Limb (tissue), 2 donors: ENCODE data around the gene HOPX.
A peak's percentile ranks its signal among the peaks of the same experiment; 100 is the strongest.
"Not testable (repeated sequence)": the region's sequence is repeated elsewhere in the genome, so short reads cannot be mapped to it uniquely, and the experiment has no call there.

ENCODE experiments used
- DNase-seq, 2 donors: peaks; one replicate each; pipeline ENCODE4 v3.0.0-alpha.2; 2016; ENCODE audit errors: extremely low spot score in 2 of 2

Gene HOPX

DNA sequence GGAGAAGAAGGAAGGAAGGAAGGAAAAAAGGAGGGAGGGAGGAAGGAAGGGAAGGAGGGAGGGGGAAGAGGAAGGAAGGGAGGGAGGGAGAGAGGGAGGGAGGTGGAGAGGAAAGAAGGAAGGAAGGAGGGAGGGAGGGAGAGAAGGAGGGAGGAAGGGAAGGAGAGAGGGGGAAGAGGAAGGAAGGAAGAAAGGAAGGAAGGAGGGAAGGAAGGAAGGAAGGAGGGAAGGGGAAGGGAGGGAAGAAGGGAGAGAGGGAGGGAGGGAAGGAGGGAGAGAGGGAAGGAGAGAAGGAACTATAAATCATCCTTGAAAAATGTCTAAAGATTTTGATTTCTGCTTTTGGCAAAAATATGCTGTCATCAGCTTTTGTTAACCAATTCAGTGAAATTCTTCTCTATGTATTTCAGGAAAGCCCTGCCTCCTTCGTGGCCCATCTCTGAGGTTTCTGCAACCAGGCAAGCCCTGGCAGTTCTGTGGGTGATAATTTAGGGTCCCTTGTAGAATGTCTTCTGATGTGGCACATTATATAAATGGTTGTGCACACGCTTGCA is 7.1 kb upstream of the HOPX start:
- DNase-seq: no peak

DNA sequence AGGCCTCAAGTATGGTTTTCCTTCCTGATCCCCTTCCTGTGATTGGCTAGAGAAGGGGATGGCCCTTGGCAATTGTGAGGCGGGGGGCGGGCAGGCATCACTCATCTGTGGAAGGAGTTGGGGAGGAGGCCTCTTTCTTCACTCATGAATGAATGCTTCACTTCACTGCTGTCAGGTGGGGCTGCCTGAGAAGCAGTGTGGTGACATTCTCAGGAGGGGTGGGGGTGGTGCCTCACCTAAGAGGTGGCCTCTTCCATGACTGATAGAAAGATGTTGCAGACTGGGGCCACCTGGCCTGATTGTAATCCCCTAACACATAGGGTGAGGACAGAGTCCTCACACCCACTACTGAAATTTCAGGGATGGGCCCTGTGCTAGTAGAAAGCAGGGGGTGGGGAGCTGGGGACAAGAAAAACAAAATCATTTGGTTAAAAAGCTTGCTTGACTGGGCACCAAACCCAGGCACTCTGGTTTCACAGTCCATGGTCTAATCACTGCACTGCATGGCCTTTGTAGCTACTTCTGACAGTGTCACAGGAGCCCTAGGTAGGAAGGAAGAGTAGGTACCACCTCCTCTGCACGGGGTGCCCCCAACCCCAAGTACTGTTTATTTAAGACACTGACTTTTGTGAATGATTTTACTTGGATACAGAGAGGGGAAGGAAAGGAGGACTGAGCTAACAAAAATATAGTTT is 5.6 kb upstream of the HOPX start:
- DNase-seq: no peak

DNA sequence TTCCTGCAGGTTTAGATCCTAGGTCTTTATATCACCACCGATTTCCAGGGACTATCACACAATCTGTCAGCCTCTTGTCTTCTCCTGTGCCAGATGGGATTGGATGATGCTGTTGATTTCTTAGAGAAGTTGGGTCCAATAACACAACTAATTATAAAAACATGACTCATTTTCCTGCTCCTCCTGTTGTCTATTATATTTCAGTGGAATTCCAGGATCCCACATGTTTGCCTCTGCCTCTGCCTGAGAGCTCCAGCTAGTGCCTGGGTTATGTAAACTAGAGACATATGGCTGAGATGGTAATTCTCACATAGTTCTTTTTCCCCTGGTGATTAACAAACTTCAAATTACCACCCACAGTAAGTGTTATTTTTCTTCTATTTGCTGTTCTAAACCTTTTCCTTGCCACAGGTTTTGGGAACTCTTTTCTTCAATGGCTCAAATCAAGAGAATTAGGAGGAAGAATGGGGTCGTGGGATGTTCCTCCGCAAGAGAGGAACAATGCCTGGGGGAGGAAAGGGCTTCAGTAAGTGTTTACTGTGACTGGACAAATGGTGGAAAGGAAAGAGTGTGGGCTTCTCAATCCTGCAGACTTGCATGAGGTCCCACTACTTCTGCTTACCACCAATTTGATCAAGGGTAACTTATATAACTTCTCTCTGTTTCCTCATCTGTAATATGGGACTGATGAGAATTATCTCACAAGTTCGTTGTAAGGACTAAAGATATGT is 3.4 kb upstream of the HOPX start:
- DNase-seq: no peak

DNA sequence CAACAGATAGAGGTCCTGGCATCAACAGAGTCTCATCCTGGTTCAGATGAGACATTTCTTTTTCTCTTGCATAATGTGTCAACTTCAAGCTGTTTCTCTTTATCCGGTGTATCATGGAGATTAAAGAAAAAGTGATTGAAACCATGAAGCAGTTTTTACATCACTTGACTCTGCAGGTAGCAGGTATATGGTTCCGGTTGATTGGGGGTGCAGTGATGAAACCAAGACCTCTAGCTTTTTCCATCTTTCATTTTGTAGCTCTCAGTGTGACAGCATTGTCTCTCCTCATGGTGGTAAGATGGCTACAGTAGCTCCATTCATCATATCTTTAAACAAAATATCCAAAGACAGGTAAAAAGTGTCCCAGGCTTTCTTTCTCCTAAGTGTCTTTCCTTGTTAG is 2.4 kb upstream of the HOPX start:
- DNase-seq: no peak

DNA sequence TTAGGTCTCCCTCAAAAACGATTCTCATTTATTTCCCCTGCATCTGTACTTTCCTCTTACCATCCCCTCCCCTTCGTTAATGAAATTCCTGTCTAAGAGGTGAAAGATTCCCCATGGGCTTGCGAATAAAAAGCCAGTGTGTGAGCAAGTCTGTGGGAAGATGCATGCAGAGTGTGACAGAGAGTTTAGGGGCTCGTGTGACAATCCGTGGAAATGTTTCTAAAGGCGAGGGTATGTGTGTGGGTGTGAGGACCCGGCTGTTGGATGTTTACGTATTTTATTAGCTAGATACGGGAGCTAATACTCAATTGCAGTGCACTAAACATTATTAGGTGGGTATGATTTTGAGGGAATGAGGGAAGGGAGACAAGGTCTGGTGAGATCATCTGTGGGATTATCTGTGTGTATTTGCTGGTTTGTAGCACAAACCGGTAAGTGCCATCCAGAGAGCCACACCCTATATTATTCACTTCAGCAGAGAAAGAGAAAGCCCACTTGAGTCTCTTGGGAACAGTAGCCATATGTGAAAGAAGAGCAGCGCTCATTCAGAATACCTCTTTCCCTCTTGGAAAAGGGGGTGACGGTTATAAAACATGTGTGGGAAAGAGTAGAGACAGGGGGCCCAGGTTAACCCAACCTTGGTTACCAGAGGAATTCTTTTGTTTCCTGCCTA is 893 bp upstream of the HOPX start:
- DNase-seq: no peak

DNA sequence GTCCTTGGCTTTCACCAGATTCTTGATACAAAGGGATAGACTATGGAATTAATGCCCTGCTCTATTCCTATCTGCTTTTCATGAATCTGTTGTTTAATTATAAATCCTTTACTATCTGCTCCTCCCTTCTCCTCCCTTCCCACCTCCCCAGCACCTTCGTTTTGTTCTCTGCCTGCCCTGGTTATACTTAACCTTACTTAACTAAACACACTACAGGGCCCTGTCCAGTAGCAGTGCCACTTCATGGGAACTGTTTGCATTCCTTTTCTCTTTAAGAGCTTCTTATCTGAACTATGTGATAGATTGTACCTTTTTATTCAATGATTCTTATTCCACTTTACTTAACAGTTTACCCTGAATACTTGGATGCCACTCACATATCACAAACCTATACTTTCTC is 830 bp downstream of the HOPX start:
- DNase-seq: no peak

DNA sequence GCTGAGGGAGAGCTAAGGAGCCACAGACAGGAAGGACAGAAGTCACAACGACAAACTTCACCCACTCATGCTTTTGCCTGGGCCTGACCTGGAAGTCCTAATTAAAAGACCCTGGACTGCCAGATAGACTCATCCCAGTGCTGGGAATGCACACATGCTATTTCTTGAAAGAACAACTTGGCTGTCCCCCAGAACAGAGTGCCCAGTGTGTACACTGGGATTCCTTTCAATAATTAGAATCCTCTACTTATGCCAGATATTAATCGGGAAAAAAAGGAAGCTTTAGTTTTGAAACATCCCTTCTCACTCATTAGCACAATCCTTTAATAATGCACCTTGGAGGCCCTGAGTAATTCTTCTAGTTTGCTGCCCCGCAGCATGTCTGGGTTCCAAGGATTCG is 3.4 kb downstream of the HOPX start:
- DNase-seq: no peak

DNA sequence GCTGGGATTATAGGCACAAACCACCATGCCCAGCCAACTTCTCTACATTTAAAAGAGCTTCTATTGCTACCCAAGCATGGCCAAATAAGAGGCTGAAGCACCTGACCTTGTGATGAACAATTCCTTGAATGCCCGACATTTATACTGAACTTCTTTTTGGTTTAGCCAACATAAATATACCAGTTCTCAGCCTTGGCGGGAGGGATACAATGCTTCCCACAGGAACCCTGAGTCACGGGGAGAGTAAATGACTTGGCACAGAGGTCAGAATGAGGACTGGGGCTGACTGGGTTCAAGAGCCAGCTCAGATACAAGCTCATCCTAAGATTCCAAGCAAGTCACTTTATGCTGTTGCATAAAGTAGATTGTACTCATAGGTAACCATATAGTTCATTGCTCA is 6.1 kb downstream of the HOPX start:
- DNase-seq: no peak

DNA sequence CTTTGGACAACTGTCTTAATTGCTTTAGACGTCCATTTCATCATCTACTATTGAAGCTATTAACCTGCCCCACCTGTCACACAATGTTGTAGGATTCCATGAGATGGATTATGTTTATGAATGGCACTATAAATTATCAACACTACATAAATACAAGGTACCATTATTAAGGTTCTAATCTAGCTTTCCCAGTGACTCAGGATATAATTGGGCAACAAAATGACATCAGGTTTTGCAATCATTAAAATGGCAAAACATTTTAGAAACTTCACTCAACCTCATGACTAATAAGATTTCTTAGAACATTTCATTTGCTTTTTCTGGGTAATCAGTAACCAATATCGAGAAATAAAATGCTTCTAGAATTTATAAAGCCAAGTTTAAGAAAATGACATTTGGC is 9.2 kb downstream of the HOPX start:
- DNase-seq: no peak

DNA sequence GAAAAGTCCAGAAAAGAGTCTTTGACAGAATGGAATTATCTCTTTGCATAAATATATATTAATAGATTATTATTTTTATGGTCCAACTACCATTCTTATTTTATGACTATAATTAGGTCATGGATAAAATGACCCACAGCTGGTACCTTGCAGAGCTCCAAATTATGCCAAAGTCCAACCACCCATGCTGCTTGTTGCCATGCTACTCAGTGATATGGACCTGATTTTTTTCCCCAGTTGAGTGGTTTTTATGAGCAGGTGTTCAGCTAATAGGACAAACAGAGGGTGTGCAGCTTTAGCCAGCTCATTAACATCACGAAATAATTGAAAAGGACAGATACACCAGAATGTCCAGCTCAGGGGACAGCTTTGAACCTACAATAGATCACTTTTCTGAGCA is 9.7 kb downstream of the HOPX start:
- no peak for DNase-seq

DNA sequence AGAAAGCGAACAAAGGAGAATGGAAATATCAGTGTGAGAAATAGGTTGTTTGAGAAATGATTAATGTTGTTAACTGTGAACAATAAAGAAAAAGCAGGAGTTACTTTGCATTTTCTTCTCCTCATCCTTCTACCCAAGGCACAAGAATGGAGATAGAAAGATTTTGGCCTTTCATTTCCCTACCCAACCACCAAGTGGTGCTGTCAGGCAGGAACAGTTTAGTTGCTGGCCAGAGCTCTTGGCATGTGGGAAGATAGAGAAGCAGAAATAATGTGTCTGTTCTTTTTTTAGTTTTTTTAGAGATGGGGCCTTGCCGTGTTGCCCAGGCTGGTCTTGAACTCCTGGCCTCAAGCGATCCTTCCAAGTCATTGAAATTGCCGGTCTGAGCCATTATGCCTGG is 12.8 kb downstream of the HOPX start:
- no peak for DNase-seq

DNA sequence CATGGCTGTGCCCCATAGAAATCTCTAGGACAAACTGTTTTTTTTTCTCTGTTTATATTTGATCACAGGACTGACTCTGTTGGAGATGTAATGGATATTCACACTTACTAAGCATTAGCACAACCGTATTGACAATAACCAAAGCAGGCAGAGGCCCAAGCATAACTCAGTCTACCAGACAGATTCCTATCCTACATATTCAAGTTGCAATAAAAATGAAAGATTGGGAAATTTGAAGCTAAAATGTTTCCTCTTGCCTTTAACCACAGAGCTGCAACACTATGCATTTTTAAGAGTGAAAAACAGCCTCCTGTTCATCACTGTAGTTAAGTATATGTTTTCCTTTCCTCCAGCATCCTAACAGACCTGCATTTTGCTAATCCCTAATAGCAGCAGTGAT is 13.7 kb downstream of the HOPX start:
- not testable (repeated sequence) for DNase-seq

DNA sequence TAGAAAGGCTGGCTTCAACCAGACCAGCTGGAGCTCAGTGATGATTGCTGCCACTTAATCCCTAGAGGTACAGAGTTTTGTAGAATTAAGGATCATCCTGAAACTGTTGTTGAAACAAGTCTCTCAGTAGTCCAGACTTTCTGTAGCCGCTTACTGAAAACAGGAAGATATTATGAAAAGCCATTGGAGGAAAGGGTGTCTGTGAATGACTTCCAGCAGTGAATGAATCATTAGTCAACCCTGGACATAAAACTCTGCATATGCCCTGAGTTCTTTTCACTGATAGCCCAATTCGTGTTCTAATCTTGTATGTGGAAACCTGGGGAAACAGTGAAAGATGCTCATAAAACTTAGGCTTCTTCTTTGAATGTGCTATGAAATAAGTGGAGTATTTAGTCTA is 14.8 kb downstream of the HOPX start:
- no peak for DNase-seq

DNA sequence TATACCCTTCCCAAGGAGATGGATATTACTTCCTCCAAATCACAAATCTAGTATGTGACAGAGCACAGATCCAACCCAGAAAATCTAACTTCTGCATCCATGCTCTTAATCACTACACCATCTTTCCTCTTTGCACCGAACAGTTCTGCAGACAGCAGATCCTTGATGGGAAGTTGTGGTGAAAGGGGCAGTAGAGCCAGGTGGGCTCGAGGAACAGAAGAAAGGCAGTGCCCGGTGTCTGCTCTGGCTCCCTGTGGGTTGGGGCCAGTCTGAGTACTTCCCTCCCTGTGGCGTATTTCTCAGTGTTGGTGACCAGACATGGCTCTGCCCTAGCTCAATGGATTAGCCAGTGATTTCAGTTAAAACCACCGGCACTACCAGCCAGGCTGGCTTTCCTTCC is 15.3 kb downstream of the HOPX start:
- DNase-seq: no peak

DNA sequence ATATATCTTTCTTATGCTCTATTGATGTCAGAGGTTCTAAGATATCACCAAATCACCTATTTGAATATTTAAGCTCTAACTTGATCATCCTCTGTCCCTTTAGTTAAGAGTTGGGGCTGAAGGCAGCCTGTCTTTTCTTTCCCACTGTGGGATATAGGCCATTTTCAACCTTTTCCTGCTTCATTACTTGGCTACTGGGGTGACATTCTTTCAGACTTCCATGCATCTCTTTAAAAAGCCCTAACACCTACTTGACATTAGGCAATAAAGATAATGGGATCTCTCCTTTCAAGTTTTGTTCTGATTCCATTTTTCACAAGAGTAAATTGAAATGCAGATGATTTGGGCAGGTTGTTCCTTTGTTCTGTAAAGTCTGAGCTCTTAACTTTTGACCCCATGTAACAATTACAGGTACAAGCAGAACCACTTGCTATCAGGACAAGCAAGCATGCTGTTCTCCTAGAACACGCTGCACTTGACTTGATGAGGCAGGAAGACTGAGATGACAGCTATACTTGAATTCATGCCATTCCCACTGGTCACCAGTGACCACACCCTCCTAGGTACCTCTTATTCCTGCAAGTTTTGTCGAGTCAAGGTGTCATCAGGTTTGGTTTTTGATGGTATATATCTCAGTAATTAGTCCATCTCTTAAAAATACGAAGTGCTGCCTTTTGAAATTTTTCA is 18.2 kb downstream of the HOPX start:
- no peak for DNase-seq

DNA sequence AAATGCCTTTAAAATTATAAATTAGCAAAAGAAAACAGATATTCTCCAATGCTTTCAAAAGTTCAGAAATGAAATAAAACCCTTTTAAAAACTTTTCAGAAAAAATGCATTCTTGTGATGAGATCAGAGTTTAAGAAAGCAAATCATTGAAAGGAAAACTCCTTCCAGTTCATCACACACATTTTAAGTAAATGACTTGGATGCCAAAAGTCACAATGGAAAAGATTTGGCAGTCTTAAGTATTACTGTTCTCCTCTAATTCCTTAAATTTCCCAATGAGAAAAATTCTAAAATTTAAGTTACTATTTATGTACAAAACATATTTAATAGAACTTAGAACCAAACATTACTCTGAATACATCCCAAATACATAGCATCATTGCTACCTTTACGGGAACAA is 21.1 kb downstream of the HOPX start:
- no peak for DNase-seq

DNA sequence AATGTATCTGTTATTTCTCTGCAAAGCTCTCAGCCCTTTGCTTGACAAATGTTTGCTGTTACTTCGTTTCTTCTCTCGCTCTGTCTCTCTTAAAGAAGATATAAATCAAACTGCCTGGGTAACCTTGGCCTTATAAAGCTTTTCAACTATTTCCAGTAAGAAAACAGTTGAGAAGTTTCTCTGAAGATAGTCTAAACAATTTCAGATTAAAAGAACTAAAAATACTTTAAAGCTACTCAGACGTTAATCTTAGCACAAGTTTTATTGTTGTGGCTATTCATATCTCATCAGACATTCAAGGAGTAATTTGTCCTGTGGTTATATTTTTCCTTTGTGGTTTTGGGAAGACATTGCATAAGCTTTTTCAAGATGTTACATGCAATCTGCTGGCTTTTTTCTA is 22.6 kb downstream of the HOPX start:
- no peak for DNase-seq

DNA sequence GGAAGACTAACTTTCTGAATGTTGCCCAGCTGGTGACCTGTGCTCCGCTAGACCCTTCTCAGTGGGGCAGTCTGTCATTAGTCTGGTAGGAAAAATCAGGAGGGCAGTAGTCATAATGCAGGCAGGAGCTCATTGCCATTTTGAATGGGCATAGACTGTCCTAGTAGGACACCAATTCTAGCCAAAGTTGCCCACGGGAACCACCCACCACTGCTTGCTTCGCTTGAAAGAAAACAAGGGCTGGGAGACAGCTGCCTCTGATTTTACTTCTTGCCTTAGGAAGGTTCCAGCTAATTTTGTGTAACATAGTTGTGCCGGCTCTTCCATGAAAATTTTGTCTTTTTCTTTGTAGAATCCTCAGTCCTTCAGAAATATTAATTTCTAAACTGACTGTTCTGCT is 23.3 kb downstream of the HOPX start:
- no peak for DNase-seq

DNA sequence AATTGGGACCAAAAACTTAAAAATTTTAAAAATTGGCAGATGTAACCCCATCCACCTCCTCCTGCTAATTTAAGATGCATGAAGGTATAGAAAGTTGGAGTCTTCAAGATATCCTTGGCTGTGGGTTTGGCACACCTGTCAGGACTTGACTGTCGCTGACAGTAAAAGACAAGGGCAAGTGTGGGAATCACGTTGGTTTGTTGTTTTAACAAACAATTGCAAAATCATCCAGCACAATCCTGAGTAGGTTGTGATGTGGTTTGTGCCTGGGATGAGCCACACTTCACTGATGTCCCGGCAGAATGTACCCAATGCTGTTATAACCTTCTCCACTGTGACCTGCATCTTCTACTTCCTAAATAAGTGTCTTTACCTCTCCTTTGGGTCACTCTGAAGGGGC is 24.0 kb downstream of the HOPX start:
- no peak for DNase-seq

DNA sequence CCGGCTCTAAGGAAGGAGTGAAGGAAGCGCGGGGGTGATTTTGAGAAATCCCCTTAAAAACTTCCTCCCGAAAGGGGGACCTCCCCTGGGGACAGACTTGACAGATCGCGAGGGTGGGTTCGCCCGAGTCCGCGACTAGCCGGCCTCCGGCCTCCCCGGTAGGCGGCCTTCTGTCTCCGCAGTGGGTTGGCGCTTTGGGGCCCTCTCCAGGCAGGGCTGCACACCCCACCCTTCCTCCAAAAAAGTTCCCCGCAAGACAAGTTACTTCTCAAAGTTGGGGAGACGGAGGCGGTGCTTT is 24.8 kb downstream of the HOPX start:
- DNase-seq: peak in 1 of 2 donors; percentile 56

DNA sequence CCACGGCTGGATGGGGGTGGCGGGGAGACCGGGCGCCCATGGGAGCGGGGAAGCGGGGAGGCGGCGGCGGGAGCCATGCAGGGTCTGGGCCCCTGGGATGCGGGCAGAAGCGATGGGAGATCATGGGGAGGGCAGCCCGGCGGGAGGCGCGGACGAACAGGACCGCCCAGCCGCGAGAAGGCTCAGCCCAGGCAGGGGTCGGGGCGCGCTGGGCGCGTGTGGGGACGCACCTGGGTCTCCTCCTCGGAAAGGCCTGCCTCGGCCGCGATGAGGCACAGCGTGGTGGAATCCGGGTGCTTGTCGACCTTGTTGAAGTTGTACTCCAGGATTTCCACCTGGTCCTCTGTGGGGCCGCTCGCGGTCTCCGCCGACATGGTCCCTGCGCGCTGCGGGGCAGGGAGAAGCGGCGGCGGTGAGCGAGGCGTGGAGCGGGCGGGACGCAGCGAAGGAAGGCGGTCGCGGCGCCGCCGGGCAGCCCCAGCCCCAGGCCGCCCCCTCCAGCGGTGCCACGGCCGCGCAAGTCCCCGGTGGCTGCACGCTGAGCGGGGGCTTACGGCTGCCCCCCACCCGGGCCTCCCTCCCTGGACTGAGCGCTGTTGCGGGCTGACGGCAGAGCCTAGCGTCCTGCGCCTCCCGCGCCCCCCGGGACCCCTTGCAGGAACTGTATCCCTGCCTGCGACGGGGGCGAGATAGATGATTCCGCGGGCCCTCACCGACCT is 25.3 kb downstream of the HOPX start:
- DNase-seq: peak in 1 of 2 donors; percentile 67

DNA sequence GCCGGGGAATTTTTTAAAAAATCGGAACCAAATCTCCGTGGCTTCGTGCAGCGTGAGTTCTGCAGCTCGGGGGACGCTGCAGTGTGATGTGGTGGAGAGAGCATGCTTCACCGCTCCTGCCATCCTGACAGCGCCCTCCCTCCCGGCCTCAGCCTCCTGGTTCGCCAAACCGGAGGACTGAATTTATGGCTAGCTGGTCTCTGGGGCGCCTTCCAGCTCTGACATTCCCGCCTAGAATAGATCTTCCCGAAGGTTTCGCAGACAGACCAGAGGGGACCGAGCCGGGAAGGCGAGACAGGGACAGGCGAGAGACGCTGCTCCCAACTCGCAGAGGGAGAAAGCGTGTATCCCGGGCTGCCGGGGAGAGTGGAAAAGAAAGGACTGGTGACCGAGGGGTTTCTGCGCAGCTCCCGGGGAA is 25.9 kb downstream of the HOPX start:
- no peak for DNase-seq
